22Rv1 (cell line): ENCODE data around the gene FYN.

Experiments
- ZFX ChIP-seq: fragments of 450-650 bp; IDR thresholded peaks from 2 replicates; pipeline ENCODE4 v1.6.1; 2017; ENCODE audit warnings: antibody characterized with exemption, borderline replicate concordance
- TF ChIP-seq, protein P1 (sequence below): fragments of 450-650 bp; IDR thresholded peaks from 2 replicates; pipeline ENCODE4 v1.5.1; 2017; ENCODE audit warnings: mild to moderate bottlenecking

DNA sequence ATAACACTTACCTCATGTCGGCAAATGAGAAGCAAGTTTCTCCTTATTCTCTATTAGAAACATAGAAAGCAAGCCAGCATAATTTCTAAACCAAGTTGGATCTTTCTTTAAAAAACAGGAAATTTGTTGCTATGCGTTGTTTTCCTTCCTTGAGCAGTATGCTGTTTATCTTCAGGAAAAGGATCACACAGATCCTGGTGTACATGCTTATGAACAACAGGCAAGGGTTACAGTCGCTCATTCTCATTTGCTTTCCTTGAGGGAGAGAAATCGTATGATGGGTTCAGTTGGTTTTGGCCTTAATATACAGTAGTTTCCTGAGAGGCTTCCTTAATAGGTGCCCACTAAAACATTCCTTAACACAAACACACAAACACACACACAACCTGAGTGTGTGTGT, 118.8 kb downstream of the FYN start:
- TF ChIP-seq, protein P1, sequence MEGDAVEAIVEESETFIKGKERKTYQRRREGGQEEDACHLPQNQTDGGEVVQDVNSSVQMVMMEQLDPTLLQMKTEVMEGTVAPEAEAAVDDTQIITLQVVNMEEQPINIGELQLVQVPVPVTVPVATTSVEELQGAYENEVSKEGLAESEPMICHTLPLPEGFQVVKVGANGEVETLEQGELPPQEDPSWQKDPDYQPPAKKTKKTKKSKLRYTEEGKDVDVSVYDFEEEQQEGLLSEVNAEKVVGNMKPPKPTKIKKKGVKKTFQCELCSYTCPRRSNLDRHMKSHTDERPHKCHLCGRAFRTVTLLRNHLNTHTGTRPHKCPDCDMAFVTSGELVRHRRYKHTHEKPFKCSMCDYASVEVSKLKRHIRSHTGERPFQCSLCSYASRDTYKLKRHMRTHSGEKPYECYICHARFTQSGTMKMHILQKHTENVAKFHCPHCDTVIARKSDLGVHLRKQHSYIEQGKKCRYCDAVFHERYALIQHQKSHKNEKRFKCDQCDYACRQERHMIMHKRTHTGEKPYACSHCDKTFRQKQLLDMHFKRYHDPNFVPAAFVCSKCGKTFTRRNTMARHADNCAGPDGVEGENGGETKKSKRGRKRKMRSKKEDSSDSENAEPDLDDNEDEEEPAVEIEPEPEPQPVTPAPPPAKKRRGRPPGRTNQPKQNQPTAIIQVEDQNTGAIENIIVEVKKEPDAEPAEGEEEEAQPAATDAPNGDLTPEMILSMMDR, result no peak
- TF ChIP-seq ZFX, result no peak
